Right atrium auricular region (tissue), 2 donors: ENCODE measurements around the gene COL24A1. TPM values are rescaled to one million over a fixed set of nuclear protein-coding genes. Genes with fewer than 3 reads are reported as not detected.

Experiments used
- DNase-seq: peaks from one replicate; pipeline ENCODE4 v3.0.0-alpha.2; 2019; ENCODE audit warnings: low spot score
- H3K27ac ChIP-seq, 2 donors: fragments of 200-600 bp; sonication (generic); 1 replicate in 1 of 2; 2 replicates in 1 of 2; pipeline ENCODE4 v1.5.1; 2016 to 2019
- H3K27me3 ChIP-seq, 2 donors: fragments of 200-600 bp; sonication (generic); one replicate each; pipeline versions ENCODE4 v1.5.1 to v1.6.0; 2017 to 2019
- H3K36me3 ChIP-seq: fragments of 200-600 bp; sonication (generic); one replicate; pipeline ENCODE4 v1.5.1; 2016
- H3K4me1 ChIP-seq, 2 donors: fragments of 200-600 bp; sonication (generic); one replicate each; pipeline versions ENCODE4 v1.5.1 to v1.6.0; 2017 to 2019
- H3K4me3 ChIP-seq, 2 donors: fragments of 200-600 bp; sonication (generic); 1 replicate in 1 of 2; 2 replicates in 1 of 2; pipeline ENCODE4 v1.5.1; 2017 to 2019; ENCODE audit warnings: mild to moderate bottlenecking in 1 of 2, moderate library complexity in 1 of 2
- H3K9me3 ChIP-seq, 2 donors: fragments of 200-600 bp; sonication (generic); one replicate each; pipeline ENCODE4 v1.5.1; 2019
- total RNA-seq, 2 donors: library from RNA; depleted of rRNA; stranded (reverse); fragments of >200 nt; gene quantifications; one replicate each; pipeline ENCODE4 v1.1.0, GENCODE V29; 2016
- TF ChIP-seq, protein P1 (sequence below), 2 donors: fragments of 200-600 bp; sonication (generic); IDR thresholded peaks; one replicate each; pipeline ENCODE4 v1.5.1; 2019; ENCODE audit warnings: antibody characterized with exemption in 2 of 2

COL24A1 gene
- total RNA-seq, 2 donors from 2014 or later, result 0.67 to 1.0 TPM

DNA sequence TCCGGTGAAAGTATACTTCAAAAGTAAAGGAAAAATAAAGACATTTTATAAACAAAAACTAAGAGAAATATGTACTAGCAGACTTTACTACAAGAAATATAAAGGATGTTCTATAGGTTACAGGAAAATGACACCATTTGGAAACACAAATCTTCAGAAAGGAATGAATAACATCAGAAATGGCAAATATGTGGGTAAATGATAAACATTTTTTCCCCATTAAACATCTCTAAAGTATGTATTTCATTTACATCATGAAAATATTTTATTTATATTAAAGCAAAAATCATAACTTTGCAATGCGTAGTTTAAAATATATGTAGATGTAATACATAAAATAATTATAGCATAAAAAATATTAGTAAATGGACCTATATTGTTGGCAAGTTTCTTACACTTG, 264.2 kb downstream of the COL24A1 start:
- no peaks in the 10 kb centered on the region for H3K27me3 ChIP-seq

DNA sequence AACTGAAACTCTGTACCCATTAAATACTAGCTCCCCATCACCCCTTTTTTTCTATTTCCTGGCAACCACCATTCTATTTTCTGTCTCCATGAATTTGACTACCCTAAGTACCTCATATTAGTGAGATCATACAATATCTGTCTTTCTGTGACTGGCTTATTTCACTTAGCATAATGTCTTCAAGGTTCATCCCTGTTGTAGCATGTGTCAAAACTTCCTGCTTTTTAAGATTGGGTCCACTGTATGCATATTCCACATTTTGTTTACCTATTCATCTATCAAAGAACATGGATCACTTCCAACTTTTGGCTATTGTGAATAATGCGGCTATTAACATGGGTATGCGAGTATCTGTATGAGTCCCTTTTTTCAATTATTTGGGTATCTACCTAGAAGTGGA, 266.7 kb downstream of the COL24A1 start:
- no peaks in the 10 kb centered on the region for H3K9me3 ChIP-seq
- H3K36me3 ChIP-seq, result no peaks in the 10 kb centered on the region
- H3K27ac ChIP-seq, result no peak overlapping the region
- DNase-seq, result no peak
- TF ChIP-seq, protein P1, sequence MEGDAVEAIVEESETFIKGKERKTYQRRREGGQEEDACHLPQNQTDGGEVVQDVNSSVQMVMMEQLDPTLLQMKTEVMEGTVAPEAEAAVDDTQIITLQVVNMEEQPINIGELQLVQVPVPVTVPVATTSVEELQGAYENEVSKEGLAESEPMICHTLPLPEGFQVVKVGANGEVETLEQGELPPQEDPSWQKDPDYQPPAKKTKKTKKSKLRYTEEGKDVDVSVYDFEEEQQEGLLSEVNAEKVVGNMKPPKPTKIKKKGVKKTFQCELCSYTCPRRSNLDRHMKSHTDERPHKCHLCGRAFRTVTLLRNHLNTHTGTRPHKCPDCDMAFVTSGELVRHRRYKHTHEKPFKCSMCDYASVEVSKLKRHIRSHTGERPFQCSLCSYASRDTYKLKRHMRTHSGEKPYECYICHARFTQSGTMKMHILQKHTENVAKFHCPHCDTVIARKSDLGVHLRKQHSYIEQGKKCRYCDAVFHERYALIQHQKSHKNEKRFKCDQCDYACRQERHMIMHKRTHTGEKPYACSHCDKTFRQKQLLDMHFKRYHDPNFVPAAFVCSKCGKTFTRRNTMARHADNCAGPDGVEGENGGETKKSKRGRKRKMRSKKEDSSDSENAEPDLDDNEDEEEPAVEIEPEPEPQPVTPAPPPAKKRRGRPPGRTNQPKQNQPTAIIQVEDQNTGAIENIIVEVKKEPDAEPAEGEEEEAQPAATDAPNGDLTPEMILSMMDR (IDR thresholded peaks at IDR 0.05), result no peak
- no peaks in the 10 kb centered on the region for H3K27me3 ChIP-seq
- no peaks in the 10 kb centered on the region for H3K4me1 ChIP-seq
- no peak overlapping the region for H3K4me3 ChIP-seq

More for the DNA sequence above, 264.2 kb downstream of the COL24A1 start:
- TF ChIP-seq, protein P1 (IDR thresholded peaks at IDR 0.05), result no peak
- Histone ChIP-seq H3K36me3 (no peaks in the 10 kb centered on the region), H3K9me3 (no peaks in the 10 kb centered on the region), H3K27ac (no peak overlapping the region), H3K4me3 (no peak overlapping the region), H3K4me1 (no peaks in the 10 kb centered on the region)
- DNase-seq, result no peak

DNA sequence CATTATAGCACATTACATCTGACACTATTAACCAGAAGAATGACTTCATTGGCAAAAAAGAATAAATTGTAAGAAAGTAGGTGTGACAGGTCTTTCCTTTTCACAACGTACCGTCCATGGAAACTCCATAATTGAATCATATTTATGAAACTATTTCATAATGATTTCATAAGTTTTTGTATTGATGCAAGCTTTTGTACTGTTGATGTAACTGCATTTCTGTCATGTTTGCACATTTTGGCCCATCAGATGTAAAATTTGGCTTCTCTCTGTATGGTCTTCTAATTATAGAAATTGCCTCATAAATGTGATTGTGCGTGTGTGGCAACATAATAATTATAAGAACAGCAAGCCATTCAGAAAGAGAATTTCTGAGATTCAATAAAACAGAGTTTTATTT, 267.7 kb downstream of the COL24A1 start:
- Histone ChIP-seq H3K27ac (no peak overlapping the region), H3K27me3 (no peaks in the 10 kb centered on the region), H3K9me3 (no peaks in the 10 kb centered on the region), H3K4me3 (no peak overlapping the region), H3K36me3 (no peaks in the 10 kb centered on the region), H3K4me1 (no peaks in the 10 kb centered on the region)
- TF ChIP-seq, protein P1 (IDR thresholded peaks at IDR 0.05), result no peak
- DNase-seq, result no peak

DNA sequence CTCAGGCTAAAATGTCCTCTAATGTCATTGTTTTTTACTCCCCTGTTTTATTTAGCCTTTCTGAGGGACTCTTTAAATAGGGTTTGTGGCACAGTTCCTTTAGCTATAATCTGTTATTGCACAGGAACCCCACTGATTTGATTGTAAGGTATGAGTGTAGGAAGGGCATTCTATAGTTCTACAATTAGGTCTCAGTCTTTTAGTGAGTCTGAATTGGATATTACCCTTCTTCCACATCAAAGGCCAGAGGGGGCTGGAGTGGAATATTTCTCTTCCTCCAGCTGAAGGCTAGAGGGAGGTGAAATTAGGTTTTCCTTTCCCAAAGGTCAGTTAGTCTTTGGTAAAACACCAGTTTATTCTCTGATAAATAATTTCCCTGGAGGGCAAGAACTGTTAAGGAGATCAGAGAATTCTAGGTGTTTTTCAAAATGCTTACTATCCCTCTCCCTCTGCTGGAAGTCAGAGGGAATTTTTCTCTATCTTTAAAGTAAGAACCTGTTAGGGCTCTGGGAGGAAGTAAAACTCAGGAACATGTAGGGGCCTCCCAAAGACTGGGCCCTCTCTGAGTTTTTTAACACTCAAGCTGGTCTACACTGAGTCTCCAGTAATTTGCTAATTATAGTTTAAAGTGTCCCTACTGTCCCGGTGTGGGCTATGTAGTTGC, 272.1 kb downstream of the COL24A1 start:
- Histone ChIP-seq H3K9me3 (peaks cover 0 to 3% of the 10 kb centered on the region in 2 donors), H3K27ac (no peak overlapping the region), H3K4me3 (no peak overlapping the region), H3K27me3 (no peaks in the 10 kb centered on the region), H3K4me1 (no peaks in the 10 kb centered on the region), H3K36me3 (no peaks in the 10 kb centered on the region)
- TF ChIP-seq, protein P1 (IDR thresholded peaks at IDR 0.05), result peak in 1 of 2 donors; percentile 48
- DNase-seq, result no peak

DNA sequence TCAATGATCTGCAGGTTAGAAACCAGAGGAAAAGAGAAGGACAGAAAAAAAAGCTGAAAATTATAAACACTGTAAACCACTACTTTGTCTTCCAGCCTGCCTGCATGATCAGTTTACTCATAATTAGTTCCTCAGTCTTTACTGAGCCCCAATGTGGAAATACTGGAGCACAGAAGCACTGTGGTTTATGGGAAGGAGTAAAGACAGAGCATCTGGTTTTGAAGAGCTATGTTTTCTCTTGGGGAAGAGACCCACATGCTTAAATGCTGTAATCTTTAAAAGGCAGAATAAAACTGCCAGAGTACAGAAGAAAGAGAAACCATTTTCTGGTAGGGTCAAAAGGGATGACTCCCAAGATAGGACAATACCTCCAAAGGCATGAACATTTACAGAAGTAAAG, 289.4 kb downstream of the COL24A1 start:
- no peak overlapping the region for H3K27ac ChIP-seq
- H3K4me3 ChIP-seq, result no peak overlapping the region
- no peaks in the 10 kb centered on the region for H3K9me3 ChIP-seq
- no peaks in the 10 kb centered on the region for H3K27me3 ChIP-seq
- no peaks in the 10 kb centered on the region for H3K36me3 ChIP-seq
- DNase-seq, result no peak
- no peaks in the 10 kb centered on the region for H3K4me1 ChIP-seq
- TF ChIP-seq, protein P1 (IDR thresholded peaks at IDR 0.05), result no peak

DNA sequence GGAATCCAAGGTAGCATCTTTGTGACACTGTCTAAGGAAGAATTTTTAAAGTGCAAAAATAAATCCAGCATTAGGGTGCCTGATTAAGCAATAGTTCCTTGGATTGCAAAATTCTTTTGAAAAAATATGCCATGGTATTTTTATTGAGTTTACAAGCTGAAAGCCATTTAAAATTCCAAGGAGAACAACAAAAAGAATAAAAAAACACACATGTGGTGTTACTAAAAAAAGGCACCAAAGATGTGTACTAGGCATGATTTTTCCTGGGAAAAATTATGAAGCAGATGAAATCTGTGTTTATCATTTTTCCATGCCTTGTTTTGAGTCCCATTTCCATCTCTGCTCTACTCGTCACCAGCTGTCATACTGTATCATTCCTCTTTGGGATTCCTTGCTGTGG, 291.4 kb downstream of the COL24A1 start:
- no peak overlapping the region for H3K4me3 ChIP-seq
- TF ChIP-seq, protein P1 (IDR thresholded peaks at IDR 0.05), result no peak
- no peak overlapping the region for H3K27ac ChIP-seq
- no peaks in the 10 kb centered on the region for H3K4me1 ChIP-seq
- H3K9me3 ChIP-seq, result no peaks in the 10 kb centered on the region
- no peaks in the 10 kb centered on the region for H3K36me3 ChIP-seq
- no peaks in the 10 kb centered on the region for H3K27me3 ChIP-seq
- DNase-seq, result no peak
